Activated naive CD8-positive, alpha-beta T cell treated with anti-CD3 and anti-CD28 coated beads, Interleukin-2, amount 50 U/mL, for 16 hours (primary cell): ENCODE measurements around the gene RADIL.

Source experiments
- DNase-seq: peaks from one replicate; pipeline ENCODE4 v3.0.0-alpha.2; 2020; ENCODE audit warnings: low read depth, low spot score

Gene RADIL

DNA sequence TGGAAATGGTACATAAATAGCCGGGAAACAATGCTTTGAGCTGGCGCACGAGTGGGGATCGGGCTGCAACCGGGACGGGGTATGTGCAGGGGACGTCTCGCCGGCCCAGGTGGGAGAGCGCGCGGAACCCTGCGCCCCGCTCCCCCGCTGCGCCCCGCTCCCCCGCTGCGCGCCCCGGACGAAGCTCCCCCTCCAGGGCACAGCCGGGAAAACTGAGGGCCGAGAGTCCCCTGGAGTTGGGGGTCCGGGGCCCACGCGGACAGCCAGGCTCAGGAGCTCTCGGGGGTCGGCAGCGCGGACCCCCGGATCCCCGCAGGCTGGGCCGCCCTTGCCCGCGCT, 514 bp downstream of the RADIL start:
- DNase-seq, result no peak

DNA sequence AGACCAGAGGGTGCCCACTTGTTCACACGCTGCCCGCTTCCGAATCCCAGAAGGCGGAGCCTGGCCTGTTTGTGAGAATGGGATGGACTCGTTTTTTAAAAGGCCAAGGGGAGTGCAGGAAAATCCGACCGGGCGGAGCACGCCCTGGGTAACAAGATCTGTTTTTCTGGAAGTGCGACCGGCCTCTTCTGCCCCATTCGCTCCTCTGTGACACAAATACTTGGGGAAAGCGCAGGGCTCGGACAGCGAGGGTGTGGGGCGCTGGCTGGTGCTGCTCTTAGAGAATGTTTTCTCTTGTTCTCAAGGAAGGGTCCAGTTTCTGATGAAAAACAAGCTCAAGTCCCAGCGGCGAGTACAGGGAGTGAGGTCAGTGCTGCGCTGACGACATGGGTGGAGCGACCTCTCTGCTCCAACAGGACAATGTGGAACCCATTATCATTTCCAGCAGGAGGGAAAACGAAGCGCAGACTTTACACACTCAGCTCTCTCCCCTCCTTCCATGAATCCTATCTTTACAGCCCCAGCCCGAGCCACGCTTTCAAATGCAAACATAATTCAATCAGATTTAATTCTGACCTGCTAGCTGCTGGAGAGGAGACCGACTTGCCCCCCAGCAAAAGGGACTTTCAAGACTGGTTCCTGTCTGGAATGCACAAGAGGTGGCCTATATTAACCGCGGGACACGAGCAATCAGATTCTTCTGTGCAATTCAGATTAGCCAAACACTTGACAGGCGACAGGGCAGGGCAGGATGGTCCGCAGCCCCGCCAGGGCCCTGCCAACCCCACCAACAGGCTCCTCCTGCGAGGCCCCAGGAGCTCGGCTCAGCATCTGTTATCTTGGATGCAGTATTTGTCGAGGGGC, 1.1 kb downstream of the RADIL start:
- DNase-seq, result no peak

DNA sequence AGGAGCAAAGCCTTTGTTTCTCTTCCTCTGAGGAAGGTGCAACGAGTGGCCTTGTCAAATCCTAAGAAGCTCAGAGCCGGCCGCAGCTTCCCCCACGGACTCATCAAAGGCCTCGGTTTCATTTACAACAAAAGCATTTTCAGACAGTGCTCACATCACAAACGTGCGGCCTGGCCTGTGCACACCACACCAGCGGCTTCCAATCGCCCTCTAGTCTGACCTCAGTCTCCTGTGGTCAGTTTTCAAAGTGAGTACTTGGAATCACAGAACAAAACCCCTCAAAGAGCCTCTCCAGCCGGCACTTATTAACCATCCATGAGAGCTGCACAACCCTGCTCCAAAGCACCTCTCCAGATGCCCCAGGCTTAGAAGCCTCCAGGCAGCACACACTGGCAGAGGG, 3.3 kb downstream of the RADIL start:
- DNase-seq, result no peak

DNA sequence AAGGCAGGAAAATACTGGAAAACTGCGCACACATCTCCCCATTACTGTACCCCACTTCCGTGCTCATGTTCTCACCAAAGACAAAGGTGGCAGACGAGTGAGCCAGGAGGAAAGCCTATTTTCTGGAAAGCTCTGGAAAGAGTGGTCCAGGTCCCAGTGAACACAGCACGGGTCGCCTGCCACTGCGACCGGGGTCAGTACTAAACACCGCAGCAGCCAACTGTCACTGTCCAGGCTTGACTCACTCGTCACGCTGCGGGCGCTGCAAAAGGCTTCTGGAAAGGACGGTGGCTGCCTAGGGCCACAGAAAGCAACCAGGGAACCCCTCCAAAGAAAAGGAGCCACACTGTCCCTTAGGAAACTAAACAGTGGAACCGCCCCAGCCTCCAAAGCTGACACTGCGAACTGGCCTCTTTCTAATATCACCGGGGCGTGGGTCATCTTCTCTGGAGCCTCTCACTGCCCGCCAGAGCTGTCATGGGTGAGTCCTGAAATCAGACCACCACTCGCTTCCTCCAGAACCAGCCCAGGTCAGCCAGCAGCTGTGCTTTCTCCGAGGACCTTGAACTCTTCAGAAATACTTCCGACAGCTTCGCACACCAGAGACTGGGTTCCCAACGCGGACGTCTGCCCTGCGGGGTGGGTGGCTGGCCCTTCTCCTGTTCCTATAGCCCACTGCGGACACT, 4.0 kb downstream of the RADIL start:
- no peak for DNase-seq

DNA sequence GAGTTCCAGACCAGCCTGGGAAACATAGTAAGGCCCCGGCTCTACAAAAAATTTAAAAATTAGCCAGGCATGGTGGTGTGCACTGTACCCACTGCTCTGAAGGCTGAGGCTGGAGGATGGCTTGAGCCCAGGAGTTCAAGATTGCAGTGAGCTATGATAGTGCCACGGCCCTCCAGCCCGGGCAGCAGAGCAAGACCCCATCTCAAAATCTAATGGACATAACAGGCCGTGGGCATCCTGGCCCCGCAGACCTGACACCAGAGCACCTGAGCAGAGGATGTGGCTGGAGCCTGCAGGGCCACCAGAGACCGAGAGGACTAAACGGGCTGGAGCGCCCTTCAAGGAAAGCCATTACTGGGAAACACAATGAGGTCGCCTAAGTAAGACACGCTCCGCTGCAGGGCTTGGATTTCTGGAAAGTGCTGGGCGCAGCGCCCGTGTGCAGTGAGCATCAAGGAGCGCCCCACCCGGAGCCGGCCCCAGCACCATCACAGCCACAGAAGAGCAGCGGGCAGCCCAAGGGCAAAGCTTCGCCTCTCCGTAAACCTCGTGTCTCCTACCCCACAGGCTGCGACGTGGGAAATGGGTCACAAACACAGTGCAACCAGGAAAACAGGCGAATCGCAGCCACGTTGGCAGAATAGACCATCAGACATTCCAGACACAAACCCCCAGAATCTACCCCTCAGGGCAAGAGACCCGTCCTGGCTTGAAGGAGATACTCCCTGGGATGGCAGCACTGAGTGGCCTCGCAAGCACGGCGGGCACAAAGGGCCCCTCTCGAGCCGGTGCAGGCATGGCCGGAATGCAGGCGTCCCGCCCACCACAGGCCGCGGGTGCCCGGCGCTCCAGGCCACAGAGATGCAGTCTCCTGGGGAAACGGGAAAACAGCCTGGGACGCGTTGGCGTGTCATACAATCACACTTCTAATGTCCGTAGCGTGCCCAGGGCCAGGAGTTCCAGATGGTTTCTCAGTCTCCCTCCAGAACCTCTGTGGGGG, 4.9 kb downstream of the RADIL start:
- DNase-seq, result no peak

DNA sequence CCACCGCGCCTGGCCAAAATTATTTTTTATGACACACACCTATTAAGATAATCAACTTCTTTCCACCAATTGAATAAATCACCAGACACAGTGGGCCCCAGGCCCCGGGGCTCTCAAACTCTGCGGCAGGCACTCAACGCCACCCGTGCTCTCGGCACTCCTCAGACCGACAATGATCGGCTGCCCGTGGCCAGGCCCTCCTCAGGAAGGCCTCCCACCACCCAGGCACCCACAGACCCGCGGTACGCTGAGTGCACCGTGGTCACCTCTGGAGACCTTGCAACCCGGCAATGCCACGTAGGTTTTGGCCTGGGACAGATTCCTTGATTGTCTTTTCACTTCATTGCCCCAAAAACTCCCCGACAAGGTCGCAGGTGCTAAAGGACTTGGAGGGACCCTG, 6.9 kb downstream of the RADIL start:
- DNase-seq, result no peak

DNA sequence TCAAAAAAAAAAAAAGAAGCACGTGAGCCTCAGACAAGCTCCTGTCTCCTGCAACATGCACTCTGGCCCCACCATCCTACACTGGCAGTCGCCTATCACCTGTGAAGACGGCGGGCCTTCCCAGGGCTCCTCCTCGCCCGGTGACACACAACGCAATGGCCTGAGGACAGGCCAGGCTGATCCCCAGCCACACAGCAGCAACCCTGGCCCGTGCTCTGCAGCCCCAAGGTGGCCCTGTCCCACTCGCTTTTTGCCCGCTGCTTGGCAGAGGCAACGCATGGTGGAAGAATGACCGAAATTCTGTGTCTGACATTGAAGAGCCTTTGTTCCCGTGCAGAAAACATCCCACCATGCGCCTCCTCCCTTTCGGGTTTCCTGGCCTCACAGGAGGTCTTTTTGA, 8.1 kb downstream of the RADIL start:
- DNase-seq, result no peak

DNA sequence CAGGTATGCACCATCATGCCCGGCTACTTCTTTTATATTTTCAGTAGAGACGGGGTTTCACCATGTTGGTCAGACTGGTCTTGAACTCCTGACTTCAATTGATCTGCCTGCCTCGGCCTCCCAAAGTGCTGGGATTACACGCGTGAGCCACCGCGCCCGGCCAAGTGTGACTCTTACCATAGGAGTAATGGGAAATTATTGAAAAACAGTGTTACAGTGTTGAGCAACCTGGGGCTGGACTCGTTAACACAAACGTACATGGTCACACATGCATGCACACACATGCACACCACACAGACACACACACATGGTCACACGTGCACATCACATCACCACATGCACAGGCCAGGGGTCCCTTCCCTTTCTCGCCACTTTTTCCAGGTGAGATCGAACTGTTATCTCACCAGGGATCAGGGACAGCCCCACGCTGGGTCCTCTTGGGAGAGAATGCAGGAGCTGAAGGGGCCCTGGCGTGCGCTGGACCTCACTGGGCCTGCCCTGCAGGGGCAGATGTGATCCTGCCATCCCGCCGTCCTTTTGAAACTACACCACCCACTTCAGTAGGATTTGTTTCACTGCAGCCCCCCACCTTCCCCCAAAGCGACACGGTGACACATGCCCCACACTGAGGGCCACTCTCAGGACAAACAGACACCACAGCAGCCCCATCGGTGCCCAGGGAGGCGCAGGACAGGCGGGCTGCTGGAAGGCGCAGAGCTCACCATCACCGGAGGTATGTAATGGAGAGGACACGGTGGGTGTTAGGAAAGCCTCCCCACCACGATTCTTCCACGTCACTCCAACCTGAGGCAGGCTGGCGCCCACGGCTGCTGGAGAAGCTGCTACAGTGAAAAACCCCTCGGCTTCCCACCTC, 10.2 kb downstream of the RADIL start:
- no peak for DNase-seq

DNA sequence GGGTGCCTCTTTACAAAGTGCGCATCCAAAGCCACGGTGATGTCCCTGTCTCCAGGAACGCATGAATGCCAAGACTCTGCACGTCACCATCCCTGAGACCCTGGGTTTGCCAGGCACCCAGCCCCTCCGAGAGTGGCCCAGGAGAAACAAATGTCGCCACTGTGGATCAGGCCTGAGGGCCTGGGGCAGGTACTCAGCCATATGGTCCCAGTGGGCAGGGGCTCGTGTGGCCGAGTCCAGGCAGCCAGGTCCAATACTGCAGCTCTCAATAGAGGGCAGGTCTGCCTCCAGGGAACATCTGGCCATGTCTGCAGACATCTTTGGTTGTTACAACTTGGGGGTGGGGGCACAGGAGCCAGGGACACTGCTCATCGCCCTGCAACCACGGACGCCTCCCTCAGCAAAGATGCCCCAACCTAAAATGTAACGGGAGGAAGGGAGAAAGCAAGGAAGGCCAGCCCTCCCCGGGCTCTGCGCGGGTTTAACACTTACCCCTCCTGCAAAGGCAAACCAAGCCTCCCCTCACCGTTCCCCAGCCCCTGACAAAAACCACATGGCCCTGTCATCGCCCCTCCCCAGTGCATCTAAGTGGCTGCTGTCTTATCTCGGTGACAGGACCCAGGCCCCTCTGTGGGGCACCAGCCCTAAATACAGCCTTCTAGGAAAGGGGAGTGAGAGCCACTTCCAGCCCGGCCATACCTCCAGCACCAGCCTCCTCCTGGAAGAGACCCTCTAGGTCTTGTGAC, 11.4 kb downstream of the RADIL start:
- DNase-seq, result no peak

DNA sequence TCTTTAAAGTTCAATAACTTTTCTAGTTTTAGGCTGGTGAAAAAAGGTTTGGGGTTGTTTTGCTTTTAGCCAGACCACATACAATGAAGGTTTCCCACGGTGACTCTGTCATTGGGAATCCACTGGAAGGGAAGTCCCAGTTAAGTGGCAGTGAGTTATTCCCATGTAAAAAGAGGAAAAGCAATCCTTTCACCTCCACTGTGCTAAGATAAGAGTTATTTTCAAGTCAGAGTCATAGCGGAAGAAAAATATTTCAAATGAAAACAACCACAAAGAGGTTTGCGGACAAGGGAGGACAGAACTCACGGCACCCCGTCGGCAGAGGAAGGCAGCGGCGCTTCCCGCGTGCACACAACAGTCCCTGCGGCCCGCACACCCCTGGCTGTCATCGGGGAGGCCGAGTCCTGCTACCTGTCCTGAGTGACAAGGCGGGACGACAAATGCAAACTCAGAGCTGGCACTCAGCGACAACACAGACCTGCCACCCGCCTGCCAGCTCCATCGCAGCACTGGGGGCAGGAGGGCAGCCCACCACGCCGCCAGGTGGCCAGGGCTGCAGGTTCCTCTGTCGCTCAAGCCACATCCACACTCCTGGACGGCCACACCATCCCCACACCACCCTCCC, 12.3 kb downstream of the RADIL start:
- DNase-seq, result no peak

DNA sequence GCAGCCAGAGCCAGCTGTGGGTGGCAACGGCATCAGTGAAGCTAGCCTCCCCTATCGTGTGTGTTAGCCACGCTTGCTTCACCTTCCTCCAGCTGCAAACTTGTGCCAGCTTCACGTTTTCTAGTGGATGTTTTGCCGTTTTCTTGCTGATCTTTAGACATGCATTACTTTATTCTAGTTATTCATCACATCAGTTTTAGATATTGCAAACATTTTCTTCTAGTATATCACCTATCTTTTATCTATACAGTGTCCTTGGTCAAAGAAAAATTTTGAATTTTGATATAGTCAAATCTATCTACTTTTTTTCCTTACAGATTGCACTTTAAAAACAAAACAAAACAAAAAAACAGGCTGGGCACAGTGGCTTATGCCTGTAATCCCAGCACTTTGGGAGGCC, 15.0 kb downstream of the RADIL start:
- no peak for DNase-seq

DNA sequence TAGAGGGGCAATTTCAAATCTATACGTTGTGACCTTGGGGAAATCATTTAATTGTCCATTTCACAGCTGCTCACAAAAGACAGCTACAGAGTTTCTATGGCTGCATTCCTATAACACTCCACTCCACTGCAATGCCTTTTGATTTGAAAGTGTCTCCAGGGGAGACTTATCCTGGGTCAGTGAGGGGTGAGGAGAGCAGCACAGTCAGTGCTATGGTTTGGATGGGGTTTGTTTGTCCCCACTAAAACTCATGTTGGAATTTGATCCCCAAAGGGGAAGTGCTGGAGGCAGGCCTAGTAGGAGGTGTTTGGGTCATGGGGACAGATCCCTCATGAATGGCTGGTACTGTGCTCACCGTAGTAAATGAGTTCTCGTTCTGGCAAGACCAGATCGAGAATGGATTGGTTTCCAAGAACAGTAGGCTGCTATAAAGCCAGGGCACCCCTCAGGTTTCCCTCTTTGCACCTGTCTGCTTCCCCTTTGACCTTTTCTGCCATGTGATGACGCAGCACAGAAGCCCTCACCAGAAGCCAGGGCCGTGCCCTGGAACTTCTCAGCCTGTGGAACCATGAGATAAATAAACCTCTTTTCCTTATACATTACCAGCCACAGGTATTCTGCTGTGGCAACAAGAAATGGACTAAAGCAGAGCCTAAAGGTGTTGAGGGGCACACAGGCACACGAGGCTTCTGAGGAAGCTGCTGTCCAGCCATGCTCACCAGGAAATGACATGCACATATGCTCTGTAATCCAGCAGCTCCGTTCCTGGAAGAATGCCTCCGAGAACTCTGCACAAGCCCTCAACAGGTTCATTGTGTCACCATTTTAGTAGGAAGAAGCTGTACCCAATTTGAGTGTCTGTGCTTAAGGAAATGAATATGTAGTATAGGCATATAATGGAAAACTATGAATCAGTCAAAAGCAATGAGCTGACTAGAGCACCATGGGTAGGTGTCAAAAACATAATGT, 16.7 kb downstream of the RADIL start:
- DNase-seq, result no peak

DNA sequence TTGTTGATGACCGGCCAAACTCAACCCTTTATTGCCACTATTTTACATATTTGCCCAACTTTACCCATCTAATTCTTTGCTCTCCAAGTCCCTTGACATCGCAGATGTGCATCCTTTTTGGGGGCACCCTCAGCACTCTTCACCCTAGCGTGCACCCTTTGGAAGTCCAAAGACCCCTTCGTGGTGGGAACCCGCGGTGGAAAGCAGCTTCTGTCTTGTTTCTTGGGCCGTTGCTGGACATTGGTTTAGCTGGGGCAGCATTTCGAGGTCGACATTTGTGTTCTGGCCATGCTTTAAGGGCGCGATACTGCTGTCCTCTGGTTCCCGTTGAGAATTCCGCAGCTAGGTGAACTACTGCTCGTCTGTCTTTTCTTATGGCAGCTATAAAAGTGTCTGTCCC, 21.4 kb downstream of the RADIL start:
- no peak for DNase-seq

DNA sequence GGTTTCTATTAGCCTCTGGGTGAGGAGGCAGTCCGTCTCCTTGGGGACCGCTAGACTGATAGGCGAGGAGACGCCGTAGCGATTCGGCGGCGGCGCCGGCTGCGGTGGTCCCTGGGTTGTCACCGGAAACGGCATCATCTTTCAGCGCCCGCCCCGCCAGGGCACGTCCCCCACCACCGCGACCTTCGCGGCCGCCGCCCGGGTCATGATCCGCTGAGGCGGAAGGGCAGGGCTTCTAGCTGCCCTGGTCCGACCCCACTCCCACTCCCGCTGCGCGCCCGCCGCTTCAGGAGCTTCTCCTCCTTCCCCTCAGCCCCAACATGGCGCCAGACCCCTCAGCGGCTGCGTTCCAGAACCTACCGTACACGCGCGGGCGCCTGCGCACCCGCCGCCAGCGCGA, 21.8 kb downstream of the RADIL start, which contains the start of gene PAPOLB:
Gene PAPOLB (minus strand): TSS at position 358 of the 400 bp plus-strand sequence. CDS start 220 bp downstream, at position 138.
- no peak for DNase-seq

DNA sequence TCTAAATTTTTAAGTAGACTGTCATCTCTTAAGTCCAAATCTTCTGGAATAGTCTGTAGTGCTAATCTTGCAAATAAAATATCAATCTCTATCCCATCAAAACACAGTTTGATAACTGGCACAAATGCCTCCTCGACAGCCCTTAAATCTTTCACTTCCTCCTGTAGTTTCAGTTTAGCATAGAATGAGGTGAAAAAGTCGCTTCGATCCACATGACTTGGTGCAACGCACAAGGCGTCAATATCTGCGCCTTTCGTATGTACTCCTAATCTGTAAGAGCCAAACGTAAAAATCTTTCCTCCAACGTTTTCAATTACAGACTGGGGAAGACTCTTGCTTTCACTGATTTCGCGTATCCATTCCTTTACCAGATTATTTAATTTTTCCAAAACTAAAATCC, 22.3 kb downstream of the RADIL start:
- no peak for DNase-seq

DNA sequence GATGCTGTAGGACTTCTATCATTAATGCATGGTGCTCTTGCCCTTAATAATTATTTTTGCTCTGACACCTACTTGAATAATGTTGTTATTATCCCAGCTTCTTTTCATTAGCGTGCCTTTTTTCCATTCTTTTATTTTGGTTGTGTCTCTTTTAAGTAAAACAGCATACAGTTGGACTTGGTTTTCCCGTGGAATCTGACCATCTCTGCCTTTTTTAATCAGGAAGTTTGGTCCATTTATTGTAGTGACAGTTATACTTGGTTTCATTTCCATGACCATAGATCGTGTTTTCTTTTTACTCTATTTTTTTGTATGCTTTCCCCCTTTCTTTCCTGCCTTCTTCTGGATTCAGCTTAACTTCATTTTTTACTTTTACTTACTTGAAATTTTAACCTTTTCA, 26.3 kb downstream of the RADIL start:
- no peak for DNase-seq

DNA sequence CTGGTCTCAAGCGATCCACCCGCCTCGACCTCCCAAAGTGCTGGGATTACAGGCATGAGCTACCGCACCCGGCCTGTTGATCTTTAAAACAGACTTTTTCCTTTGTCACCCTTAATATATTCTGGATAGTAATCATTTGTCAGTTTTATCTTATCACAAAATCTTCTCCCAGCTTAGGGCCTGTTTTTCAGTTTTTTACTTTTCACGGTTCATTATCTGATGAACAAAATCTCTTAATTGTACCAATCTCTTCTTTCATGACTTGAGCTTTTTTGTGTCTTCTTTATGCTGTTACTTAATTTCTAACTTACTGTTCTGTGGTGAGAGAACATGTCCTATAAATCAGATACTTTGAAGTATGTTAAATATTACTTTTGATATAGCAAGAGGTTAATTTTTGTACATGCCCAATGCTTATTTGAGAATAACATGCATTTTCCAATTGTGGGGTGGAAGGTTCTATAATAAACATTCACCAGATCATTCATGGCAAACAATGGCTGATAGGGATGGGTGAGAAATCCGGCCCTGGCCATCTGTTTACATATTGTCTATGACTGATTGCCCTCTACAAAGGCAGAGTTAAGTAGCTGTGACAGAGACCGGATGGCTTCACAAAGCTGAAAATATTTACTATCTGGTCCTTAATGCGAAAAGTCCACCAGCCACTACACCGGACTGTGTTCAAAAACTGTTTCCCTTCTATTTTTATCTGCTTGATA, 27.0 kb downstream of the RADIL start:
- DNase-seq, result no peak

DNA sequence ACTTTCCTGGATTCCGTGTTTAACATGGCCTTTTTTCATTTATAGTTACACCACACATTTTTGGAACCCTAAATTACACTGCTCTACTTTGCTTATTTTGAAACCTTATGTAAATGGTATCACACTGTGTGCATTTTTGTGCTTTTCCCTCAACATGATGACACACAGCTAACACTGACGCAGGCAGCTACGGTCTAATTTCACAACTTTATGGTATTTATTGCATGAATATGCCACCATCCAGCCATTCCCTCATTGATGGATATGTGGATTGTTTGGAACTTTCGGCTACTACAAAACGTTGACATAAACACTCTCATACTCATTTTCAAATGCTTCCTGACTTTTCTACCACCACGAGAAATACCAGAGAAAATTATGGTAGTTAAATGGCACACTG, 28.6 kb downstream of the RADIL start:
- no peak for DNase-seq
